Hematopoietic multipotent progenitor cell treated with erythropoietin and hydrocortisone succinate and interleukin-3 and kit ligand, for 8 days (in vitro differentiated cells): ENCODE data around the gene UBE2B.

Experiments
- DNase-seq: peaks from one replicate; pipeline ENCODE4 v3.0.0-alpha.2; 2015

UBE2B gene

GRCh38 chr5:134438721-134439123 is 67.4 kb downstream of the UBE2B start:
- no peak for DNase-seq

DNA sequence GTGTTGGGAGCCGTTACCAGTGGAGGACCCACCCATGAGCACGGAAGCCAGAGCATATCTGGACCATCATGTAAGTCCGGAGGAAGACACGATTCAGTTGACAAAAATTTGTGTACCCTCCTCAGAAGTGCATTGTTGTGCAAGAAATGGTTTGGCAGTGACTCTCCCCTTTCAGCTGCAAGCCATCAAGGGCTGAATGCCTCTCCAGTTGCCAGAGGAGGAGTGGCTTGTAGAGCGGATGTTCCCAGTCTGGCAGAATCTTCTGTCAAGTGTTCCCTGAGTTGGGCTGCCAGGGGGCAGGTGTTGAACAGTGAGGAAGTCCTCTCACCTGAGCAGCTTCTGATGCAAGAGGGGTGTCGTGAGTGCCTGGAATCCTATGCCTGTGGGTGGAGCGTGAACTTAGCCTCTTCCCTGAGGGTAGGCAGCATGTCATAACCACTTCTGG is 67.9 kb downstream of the UBE2B start:
- no peak for DNase-seq

DNA sequence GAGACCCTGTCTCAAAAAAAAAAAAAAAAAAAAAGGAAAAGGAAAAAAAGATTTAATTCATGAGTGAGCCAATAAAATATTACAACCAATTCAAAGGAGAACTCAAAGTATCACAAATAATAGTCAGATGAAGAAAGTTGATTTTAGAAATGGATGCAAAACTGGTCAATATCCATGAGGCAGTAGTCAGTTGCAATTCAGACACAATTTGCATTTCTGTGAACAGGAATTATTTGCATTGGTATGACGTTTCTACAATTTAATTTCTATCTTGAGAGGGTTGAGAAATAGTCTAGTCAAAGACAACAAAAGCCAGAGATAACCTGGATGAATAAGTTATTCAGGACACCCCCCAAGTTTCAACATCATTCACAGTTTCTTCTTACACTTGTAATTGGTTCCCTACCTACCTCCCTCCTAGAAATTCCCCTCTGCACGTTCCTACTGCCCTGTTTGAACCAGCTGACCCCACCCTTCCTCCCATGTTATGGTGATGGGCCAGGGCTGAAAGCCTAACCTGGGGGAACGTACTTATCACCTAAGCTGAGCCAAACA is 68.9 kb downstream of the UBE2B start:
- no peak for DNase-seq
